Body of pancreas (tissue), 4 donors: ENCODE data around the gene EXOC2.

Source experiments
- CTCF ChIP-seq, 7 experiments: fragments of 450-650 bp in 4 of 7; fragments of 200-600 bp in 3 of 7; sonication (generic) in 3 of 7; IDR thresholded peaks; one replicate each; pipeline ENCODE4 v1.5.1; 2016 to 2019; ENCODE audit warnings: antibody characterized with exemption in 7 of 7
- POLR2A ChIP-seq, 3 donors: fragments of 450-650 bp; IDR thresholded peaks; one replicate each; pipeline ENCODE4 v1.6.1; 2016; ENCODE audit warnings: antibody characterized with exemption in 3 of 3, mild to moderate bottlenecking in 2 of 3

GRCh38 chr6:524803-525202, 168.1 kb downstream of the EXOC2 start:
- TF ChIP-seq CTCF (IDR thresholded peaks at IDR 0.05): no peak
- TF ChIP-seq POLR2A (IDR thresholded peaks at IDR 0.05): no peak
